ENCODE data around the gene CNTN1. TPM values are rescaled to one million over a fixed set of nuclear protein-coding genes. Genes with fewer than 3 reads are reported as not detected.

CNTN1 gene
- total RNA-seq, 1 donor from 2014 or later, result 1.8 TPM

DNA sequence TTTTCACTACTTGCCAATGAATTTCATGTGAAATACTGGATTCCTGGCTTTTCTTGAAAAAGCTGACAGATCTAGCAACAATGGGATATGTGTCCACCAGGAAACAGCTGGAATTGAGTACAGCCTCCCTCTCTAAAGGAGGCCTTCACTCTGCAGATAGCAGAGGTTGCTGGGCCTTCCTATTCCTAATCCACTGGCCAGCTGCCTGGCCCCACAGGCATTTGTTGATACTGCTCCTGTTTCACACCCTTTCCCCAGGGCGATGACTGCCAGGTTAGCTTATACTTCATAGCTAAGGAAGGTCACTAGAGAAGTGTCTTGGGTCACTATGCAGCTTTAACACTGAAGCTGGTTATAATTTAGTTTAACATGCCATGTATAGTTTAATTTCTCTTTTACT is 408.3 kb downstream of the CNTN1 start:
- no peaks in the 10 kb centered on the region for H3K4me1 Mint-ChIP-seq (ENCODE audit: low read depth)
- no peak overlapping the region for H3K4me3 Mint-ChIP-seq (ENCODE audit: unreplicated experiment)
- no peak overlapping the region for H3K27ac Mint-ChIP-seq (ENCODE audit: unreplicated experiment)
- DNase-seq (ENCODE audit: low spot score), result no peak
- no peaks in the 10 kb centered on the region for H3K36me3 Mint-ChIP-seq (ENCODE audit: low read depth)
- H3K27me3 Mint-ChIP-seq (ENCODE audit: low read depth), result no peaks in the 10 kb centered on the region
- no peaks in the 10 kb centered on the region for H3K9me3 Mint-ChIP-seq (ENCODE audit: low read depth)
- TF ChIP-seq, protein P1, sequence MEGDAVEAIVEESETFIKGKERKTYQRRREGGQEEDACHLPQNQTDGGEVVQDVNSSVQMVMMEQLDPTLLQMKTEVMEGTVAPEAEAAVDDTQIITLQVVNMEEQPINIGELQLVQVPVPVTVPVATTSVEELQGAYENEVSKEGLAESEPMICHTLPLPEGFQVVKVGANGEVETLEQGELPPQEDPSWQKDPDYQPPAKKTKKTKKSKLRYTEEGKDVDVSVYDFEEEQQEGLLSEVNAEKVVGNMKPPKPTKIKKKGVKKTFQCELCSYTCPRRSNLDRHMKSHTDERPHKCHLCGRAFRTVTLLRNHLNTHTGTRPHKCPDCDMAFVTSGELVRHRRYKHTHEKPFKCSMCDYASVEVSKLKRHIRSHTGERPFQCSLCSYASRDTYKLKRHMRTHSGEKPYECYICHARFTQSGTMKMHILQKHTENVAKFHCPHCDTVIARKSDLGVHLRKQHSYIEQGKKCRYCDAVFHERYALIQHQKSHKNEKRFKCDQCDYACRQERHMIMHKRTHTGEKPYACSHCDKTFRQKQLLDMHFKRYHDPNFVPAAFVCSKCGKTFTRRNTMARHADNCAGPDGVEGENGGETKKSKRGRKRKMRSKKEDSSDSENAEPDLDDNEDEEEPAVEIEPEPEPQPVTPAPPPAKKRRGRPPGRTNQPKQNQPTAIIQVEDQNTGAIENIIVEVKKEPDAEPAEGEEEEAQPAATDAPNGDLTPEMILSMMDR (IDR thresholded peaks at IDR 0.05), result no peak

DNA sequence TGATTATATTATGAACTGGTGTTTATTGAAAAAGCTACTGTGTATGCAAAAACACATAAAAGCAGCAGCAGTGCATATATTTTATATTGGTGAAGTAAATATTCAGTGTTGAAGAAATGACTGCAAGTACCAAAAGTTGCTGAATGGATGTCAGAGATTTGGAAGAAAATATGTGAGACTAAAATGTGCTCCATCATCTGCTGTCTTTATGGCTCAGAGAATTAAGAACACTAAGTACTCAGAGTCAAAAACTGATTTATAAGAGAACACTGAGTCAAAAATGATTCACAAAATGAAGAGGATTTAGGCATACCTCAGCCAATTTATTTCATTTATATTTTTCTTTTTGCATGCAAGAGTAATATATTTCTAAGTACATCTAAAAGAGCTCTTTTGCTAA is 409.6 kb downstream of the CNTN1 start:
- no peak for DNase-seq (ENCODE audit: low spot score)
- TF ChIP-seq, protein P1 (IDR thresholded peaks at IDR 0.05), result no peak
- Mint-ChIP-seq H3K36me3 (ENCODE audit: low read depth) (no peaks in the 10 kb centered on the region), H3K4me3 (ENCODE audit: unreplicated experiment) (no peak overlapping the region), H3K9me3 (ENCODE audit: low read depth) (no peaks in the 10 kb centered on the region), H3K27ac (ENCODE audit: unreplicated experiment) (no peak overlapping the region), H3K27me3 (ENCODE audit: low read depth) (no peaks in the 10 kb centered on the region), H3K4me1 (ENCODE audit: low read depth) (no peaks in the 10 kb centered on the region)

DNA sequence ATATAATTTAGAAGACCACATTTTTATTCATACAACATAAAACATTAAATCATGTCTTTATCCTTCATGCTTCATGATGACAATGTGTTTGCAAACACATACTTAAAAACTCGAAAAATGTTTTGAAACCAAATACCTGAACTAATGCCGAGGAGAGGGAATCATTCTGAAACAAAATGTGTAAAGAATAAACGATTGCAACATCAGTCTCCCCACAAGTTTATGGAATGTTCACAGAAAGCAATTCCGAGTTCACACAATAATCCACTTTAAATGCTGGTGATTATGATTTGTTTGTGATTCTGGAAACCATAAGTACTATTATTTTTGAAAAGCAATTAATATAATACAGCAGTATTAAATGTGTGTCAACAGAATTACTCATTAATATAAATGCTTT is 411.4 kb downstream of the CNTN1 start:
- Mint-ChIP-seq H3K27me3 (ENCODE audit: low read depth) (peaks cover 5% of the 10 kb centered on the region), H3K4me3 (ENCODE audit: unreplicated experiment) (no peak overlapping the region), H3K9me3 (ENCODE audit: low read depth) (no peaks in the 10 kb centered on the region), H3K36me3 (ENCODE audit: low read depth) (no peaks in the 10 kb centered on the region), H3K27ac (ENCODE audit: unreplicated experiment) (no peak overlapping the region), H3K4me1 (ENCODE audit: low read depth) (no peaks in the 10 kb centered on the region)
- no peak for DNase-seq (ENCODE audit: low spot score)
- TF ChIP-seq, protein P1 (IDR thresholded peaks at IDR 0.05), result no peak

DNA sequence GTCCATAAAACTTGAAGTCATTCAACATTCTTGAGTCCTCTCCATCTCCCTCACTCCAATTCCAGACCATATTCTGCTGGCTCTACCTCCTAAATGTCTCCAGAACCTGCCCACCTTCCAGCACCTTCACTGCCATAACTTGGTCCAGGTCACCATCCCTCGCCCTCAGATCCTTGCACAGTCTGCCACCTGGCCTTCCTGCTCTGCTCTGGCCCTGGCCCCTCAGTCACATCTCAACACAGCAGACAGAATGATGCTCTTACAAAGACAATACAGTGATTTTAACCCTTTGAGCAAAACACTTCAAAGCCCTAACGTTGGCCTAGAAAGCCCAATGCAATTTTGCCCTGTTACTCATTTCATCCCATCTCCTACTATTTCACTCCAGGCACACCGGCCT is 414.1 kb downstream of the CNTN1 start:
- Mint-ChIP-seq H3K36me3 (ENCODE audit: low read depth) (no peaks in the 10 kb centered on the region), H3K4me3 (ENCODE audit: unreplicated experiment) (no peak overlapping the region), H3K27me3 (ENCODE audit: low read depth) (peaks cover 10% of the 10 kb centered on the region), H3K27ac (ENCODE audit: unreplicated experiment) (no peak overlapping the region), H3K9me3 (ENCODE audit: low read depth) (no peaks in the 10 kb centered on the region), H3K4me1 (ENCODE audit: low read depth) (peaks cover 2% of the 10 kb centered on the region)
- TF ChIP-seq, protein P1 (IDR thresholded peaks at IDR 0.05), result no peak
- no peak for DNase-seq (ENCODE audit: low spot score)

DNA sequence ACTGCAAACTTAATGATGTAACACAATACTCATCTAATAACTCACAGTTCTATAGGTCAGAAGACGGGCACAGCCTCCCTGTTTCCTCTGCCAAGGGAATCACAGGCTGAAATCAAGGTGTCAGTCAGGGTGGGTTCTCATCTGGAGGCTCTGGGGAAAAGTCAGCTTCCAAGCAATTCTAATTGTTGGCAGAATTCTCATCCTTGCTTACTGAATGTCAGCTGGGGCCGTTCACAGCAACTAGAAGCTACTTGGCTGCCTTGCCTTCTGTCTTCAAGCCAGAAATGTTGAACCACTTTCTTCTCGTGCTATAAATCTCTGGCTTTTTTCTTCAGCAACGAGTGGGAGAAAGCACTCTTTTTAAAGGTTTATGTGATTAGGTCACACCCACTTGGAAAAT is 415.8 kb downstream of the CNTN1 start:
- no peaks in the 10 kb centered on the region for H3K36me3 Mint-ChIP-seq (ENCODE audit: low read depth)
- peaks cover 10% of the 10 kb centered on the region for H3K27me3 Mint-ChIP-seq (ENCODE audit: low read depth)
- peaks cover 2% of the 10 kb centered on the region for H3K4me1 Mint-ChIP-seq (ENCODE audit: low read depth)
- DNase-seq (ENCODE audit: low spot score), result no peak
- no peaks in the 10 kb centered on the region for H3K9me3 Mint-ChIP-seq (ENCODE audit: low read depth)
- H3K27ac Mint-ChIP-seq (ENCODE audit: unreplicated experiment), result no peak overlapping the region
- TF ChIP-seq, protein P1 (IDR thresholded peaks at IDR 0.05), result no peak
- H3K4me3 Mint-ChIP-seq (ENCODE audit: unreplicated experiment), result no peak overlapping the region

Measured in chondrocyte (in vitro differentiated cells).